HEK293T (cell line): ENCODE data around the gene SMAD3.

ENCODE experiments used
- CTCF ChIA-PET: fragments of 350-600 bp; formaldehyde crosslinking; extraction: SDS; loops from one replicate; lab custom pipeline; 2021; ENCODE audit warnings: antibody characterized with exemption, inconsistent platforms; lab: Yijun Ruan, JAX
- POLR2A ChIA-PET: fragments of 350-600 bp; formaldehyde crosslinking; extraction: SDS; loops from one replicate; lab custom pipeline; 2020; ENCODE audit warnings: antibody characterized with exemption, inconsistent platforms; lab: Yijun Ruan, JAX
- DNase-seq: peaks from one replicate; pipeline ENCODE4 v3.0.0; 2012; ENCODE audit warnings: mixed read lengths; ENCODE audit errors: extremely low spot score
- ARNT ChIP-seq: fragments of 450-650 bp; IDR thresholded peaks from 2 replicates; pipeline ENCODE4 v1.6.1; 2017; ENCODE audit warnings: mild to moderate bottlenecking
- BHLHE40 ChIP-seq: fragments of 450-650 bp; IDR thresholded peaks from 2 replicates; pipeline ENCODE4 v1.6.1; 2016; ENCODE audit warnings: mild to moderate bottlenecking, moderate library complexity, borderline replicate concordance
- CTBP1 ChIP-seq: fragments of 450-650 bp; IDR thresholded peaks from 2 replicates; pipeline ENCODE4 v1.6.1; 2016; ENCODE audit warnings: borderline replicate concordance
- ELF4 ChIP-seq: fragments of 450-650 bp; IDR thresholded peaks from 2 replicates; pipeline ENCODE4 v1.6.1; 2017; ENCODE audit warnings: antibody characterized with exemption
- FOXA1 ChIP-seq: fragments of 450-650 bp; IDR thresholded peaks from 2 replicates; pipeline ENCODE4 v1.6.1; 2016; ENCODE audit warnings: mild to moderate bottlenecking
- FOXK2 ChIP-seq: fragments of 450-650 bp; IDR thresholded peaks from 2 replicates; pipeline ENCODE4 v1.6.1; 2016; ENCODE audit warnings: mild to moderate bottlenecking
- FOXM1 ChIP-seq: fragments of 450-650 bp; IDR thresholded peaks from 2 replicates; pipeline ENCODE4 v1.6.1; 2017; ENCODE audit warnings: mild to moderate bottlenecking, borderline replicate concordance
- HDGF ChIP-seq: fragments of 450-650 bp; IDR thresholded peaks from 2 replicates; pipeline ENCODE4 v1.6.1; 2017; ENCODE audit warnings: antibody characterized with exemption, borderline replicate concordance
- L3MBTL2 ChIP-seq: fragments of 450-650 bp; conservative IDR thresholded peaks from 2 replicates; pipeline ENCODE4 v1.6.1; 2016; ENCODE audit warnings: mild to moderate bottlenecking
- LEF1 ChIP-seq: fragments of 450-650 bp; IDR thresholded peaks from 2 replicates; pipeline ENCODE4 v1.6.1; 2017; ENCODE audit warnings: mild to moderate bottlenecking, borderline replicate concordance
- NFRKB ChIP-seq: fragments of 450-650 bp; IDR thresholded peaks from 2 replicates; pipeline ENCODE4 v1.6.1; 2016; ENCODE audit warnings: mild to moderate bottlenecking, moderate library complexity
- PKNOX1 ChIP-seq: fragments of 450-650 bp; IDR thresholded peaks from 2 replicates; pipeline ENCODE4 v1.6.1; 2016
- SUZ12 ChIP-seq: fragments of 450-650 bp; IDR thresholded peaks from 2 replicates; pipeline ENCODE4 v1.6.1; 2016; ENCODE audit warnings: mild to moderate bottlenecking
- TARDBP ChIP-seq: fragments of 450-650 bp; IDR thresholded peaks from 2 replicates; pipeline ENCODE4 v1.6.1; 2016
- ZNF384 ChIP-seq: fragments of 450-650 bp; IDR thresholded peaks from 2 replicates; pipeline ENCODE4 v1.6.1; 2016

SMAD3 gene

DNA sequence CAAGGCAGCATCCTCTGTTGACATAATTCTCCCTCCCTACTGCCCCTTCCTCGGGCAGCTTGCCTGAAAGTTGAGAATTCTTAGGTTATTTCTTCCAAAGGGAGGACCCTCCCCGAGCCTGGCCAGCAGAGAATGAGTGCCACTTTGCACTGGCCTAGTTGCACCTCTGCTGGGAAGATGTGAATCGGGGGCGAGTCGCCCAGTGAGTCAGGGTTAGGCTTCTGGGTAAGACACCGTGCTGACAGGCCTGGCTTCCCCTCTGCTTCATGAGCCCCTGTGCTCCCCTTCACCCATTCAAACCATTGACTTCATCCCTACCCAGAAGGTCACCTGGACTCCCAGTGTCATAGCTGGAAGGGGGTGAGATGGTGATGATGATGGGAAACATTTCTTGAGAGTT lies 106.8 kb downstream of the SMAD3 start:
- ChIA-PET CTCF (no interaction called here), POLR2A (no interaction called here)
- no peak for DNase-seq
- TF ChIP-seq CTBP1 (no peak), LEF1 (no peak), FOXA1 (no peak), SUZ12 (no peak), NFRKB (no peak), FOXK2 (no peak), ARNT (no peak), PKNOX1 (no peak), FOXM1 (no peak), ZNF384 (no peak), TARDBP (no peak), L3MBTL2 (no peak), ELF4 (no peak)

DNA sequence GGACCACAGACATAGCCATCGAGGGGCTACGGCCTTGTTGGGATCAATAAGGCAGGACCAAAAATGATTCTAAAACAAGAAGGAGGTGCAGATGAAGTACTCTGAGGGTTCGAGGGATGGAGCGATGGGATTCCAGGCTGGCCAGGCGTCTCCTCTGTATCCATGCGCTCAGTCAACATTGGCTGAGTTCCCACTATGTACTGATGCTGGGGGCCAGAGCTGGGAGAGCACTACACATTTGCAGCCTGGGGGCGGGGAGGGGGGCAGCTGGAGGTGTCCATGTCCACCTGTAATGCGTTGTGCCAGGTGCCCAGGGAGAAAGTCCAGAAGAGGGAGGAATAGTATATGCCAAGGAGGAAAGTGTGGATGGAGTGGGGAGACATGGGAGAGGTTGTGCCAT lies 107.6 kb downstream of the SMAD3 start:
- POLR2A ChIA-PET: no interaction called here
- CTCF ChIA-PET: no interaction called here
- TF ChIP-seq PKNOX1: no peak
- no peak for TF ChIP-seq BHLHE40

GRCh38 chr15:67173786-67174185 lies 108.4 kb downstream of the SMAD3 start:
- CTCF ChIA-PET: no interaction called here
- TF ChIP-seq FOXM1: no peak
- no peak for TF ChIP-seq LEF1
- TF ChIP-seq NFRKB: no peak
- no peak for TF ChIP-seq FOXA1
- no peak for TF ChIP-seq L3MBTL2
- TF ChIP-seq FOXK2: no peak
- no peak for TF ChIP-seq PKNOX1
- no peak for TF ChIP-seq ARNT
- no peak for TF ChIP-seq ELF4
- no peak for TF ChIP-seq BHLHE40
- no peak for TF ChIP-seq ZNF384
- no peak for TF ChIP-seq TARDBP
- TF ChIP-seq CTBP1: no peak
- POLR2A ChIA-PET: no interaction called here
- no peak for DNase-seq

More for the DNA sequence above, 107.6 kb downstream of the SMAD3 start:
- DNase-seq: no peak

DNA sequence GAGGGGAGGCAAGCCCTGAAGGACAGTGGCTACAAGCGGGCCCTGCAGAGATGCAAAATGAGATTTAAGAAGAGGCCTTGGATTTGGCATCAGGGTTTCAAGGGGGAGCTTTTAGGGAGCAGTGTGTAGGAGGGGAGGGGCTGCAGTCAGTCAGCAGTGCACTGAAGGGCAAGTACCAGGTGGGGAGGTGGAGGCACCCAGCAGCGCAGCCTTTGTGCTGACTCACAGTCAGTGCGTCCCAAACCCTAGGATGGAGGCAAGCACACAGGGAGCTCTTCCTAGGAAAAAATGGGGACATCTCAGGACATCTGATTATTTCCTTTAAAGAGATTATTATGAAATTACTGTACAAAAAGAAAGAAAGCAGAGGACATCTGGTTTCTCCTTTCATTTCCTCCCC lies 109.0 kb downstream of the SMAD3 start:
- TF ChIP-seq CTBP1 (no peak), ARNT (no peak), L3MBTL2 (no peak), FOXM1 (no peak), LEF1 (no peak), NFRKB (no peak), ZNF384 (no peak)
- no peak for DNase-seq
- CTCF ChIA-PET: interaction anchor here (0.5 to 1.3 kb wide), 2 partner anchors 10 to 259 kb away, joined by 3 read pairs; no protein-coding TSS in a partner anchor
- POLR2A ChIA-PET: interaction anchor here (0.5 kb wide), 1 partner anchor 18 kb away, joined by 3 read pairs; no protein-coding TSS in a partner anchor

DNA sequence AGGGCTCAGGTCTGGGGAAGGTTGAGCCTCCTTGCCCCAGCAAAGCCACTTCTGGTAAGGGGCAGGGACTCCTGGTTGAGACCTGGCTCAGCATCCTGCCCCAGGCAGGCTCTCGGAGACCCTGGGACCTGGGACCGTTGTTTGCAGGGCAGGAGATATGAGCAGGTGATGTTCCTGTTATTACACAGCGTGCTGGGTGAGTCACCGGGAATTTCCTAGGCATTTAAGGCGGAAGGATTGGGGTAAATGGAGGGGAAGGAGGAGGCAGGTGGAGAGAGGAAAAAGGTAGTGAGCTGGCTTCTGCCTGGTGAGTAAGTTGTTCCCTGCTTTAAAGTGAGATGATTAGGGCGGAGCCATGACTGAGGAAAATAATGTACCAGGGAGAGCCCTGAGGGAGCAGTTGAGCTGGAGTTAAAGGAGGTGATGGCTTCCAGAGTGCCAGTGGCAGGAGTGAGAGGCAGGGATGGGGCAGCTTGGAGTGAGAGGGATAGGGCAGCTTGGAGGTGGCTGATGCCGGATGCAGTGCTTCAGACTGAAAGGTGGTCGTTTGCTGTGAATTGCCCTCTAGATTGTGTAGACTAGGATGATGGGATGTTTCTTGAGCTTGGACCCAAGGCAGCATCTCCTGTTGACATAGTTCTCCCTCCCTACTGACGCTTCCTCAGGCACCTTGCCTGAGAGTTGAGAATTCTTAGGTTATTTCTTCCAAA lies 109.6 kb downstream of the SMAD3 start:
- DNase-seq: no peak

More for the DNA sequence above, 109.6 kb downstream of the SMAD3 start:
- ChIA-PET POLR2A (no interaction called here), CTCF (interaction anchor here (1.3 kb wide), 1 partner anchor 10 kb away, joined by 3 read pairs; no protein-coding TSS in a partner anchor)
- TF ChIP-seq FOXM1: no peak
- TF ChIP-seq L3MBTL2: no peak
- TF ChIP-seq LEF1: no peak
- no peak for TF ChIP-seq ARNT
- TF ChIP-seq FOXA1: no peak
- TF ChIP-seq PKNOX1: no peak
- TF ChIP-seq HDGF: no peak
